ENCODE measurements around the gene PRSS16. TPM values are rescaled to one million over a fixed set of nuclear protein-coding genes. Genes with fewer than 3 reads are reported as not detected.

PRSS16 gene, protein sequence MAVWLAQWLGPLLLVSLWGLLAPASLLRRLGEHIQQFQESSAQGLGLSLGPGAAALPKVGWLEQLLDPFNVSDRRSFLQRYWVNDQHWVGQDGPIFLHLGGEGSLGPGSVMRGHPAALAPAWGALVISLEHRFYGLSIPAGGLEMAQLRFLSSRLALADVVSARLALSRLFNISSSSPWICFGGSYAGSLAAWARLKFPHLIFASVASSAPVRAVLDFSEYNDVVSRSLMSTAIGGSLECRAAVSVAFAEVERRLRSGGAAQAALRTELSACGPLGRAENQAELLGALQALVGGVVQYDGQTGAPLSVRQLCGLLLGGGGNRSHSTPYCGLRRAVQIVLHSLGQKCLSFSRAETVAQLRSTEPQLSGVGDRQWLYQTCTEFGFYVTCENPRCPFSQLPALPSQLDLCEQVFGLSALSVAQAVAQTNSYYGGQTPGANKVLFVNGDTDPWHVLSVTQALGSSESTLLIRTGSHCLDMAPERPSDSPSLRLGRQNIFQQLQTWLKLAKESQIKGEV
- total RNA-seq (1 to 10 TPM; 1.9 to 2.5 TPM), polyA plus RNA-seq (1 to 10 TPM; 1.5 to 3.3 TPM)

DNA sequence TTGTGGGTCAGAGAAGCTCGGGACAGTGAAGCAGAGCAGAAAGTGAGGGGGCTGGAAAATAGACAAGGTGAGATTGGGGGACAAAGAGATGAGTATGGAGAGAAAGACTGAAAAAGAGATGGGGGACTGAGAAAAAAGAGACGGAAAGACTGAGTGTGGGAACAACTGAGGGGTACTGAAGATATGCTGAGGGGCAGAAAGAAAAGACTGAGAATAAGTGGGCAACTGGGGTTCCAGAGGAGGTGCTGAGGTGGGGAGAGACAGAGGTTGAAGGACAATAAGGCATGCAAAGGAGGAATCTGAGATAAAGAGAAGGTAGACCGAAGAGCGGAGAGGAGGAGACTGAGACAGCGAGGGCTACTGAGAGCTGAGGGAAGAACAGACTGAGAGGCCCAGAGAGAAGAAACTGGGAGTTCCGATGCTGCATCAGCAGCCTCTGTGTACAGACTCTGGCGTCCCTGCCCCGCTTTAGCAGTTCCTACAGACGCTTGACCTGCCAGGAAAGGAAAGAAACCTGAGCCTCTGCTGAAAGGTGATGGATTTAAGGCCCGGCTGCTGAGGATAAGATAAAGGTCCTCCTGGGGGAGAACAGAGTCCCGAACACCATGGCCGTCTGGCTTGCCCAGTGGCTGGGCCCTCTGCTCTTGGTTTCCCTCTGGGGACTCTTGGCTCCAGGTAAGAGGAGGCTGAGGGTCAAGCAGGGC lies at the start of gene PRSS16:
TSS of gene PRSS16 (plus strand) at position 569 of the 704 bp plus-strand sequence. CDS start at position 606, 37 bp downstream.
- no peak within 1 kb of the TSS for H3K4me3 ChIP-seq (ENCODE audit: low read length in 2 of 2)
- ChIA-PET CTCF (ENCODE audit: partially characterized antibody) (no interaction called here), POLR2A (ENCODE audit: partially characterized antibody) (no interaction called here)
- intact Hi-C loops (cut with micrococcal nuclease), result no loop called here
- no peaks in the 10 kb centered on the region for H3K36me3 Mint-ChIP-seq
- H3K4me1 ChIP-seq (ENCODE audit: insufficient read depth, low read length), result peaks cover 12% of the 10 kb centered on the region
- no peak within 1 kb of the TSS for H3K27ac Mint-ChIP-seq
- no peak for DNase-seq
- no peaks in the 10 kb centered on the region for H3K36me3 ChIP-seq (ENCODE audit: insufficient read depth, low read length)
- peaks cover 5% of the 10 kb centered on the region for H3K27me3 ChIP-seq (ENCODE audit: insufficient read depth, low read length)
- H3K9me3 ChIP-seq (ENCODE audit: control insufficient read depth in 1 of 2, low read length in 2 of 2), result no peaks in the 10 kb centered on the region
- H3K9me3 Mint-ChIP-seq, result no peaks in the 10 kb centered on the region
- H3K27ac ChIP-seq (ENCODE audit: low read depth, low read length), result no peak within 1 kb of the TSS
- peaks cover 16 to 34% of the 10 kb centered on the region in 2 donors for H3K27me3 Mint-ChIP-seq
- H3K4me1 Mint-ChIP-seq, result peaks cover 4 to 13% (median 7%) of the 10 kb centered on the region in 4 donors
- H3K4me3 Mint-ChIP-seq, result no peak within 1 kb of the TSS

DNA sequence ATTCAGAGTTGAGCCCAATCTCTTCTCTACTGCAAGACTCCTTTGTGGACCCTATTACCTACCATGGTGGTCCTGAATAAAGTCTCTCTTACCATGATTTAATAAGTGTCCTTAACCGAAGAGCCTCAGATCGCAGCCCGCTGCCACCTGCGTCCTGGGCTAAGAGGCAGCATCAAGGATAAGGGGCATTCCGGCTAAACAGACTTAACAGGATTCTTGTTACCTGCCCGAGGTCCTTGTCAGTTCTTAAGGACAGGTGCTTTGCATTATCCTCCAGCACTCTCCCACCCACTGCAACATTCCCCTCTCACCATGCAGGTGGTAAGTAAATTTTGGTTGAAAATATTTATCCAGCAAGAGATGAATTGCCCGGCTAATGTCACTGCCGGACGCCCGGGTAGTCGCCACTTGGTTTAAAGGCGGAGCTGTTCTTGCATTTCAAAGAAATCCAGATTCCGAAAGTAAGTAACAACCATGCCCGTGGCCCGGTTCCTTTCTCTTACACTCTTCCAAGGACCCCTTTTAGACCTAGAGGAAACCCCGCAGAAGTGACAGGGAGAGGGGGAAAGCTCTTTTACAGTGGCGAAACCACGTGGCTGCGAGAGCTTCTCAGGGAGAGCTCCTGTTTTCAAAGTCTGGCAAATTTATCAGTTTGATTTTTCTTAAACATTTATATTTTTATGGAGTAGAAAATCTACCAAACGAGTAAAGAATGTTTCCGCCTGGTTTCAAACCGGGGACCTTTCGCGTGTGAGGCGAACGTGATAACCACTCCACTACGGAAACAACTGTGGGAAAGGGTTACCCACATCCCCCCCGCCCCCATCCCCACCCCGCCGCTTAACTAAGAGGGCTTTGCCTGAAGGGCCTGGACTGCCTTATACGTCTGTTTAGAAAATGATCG lies 41.9 kb upstream of the PRSS16 start:
- no peak overlapping the region for H3K4me3 ChIP-seq (ENCODE audit: low read length in 2 of 2)
- Mint-ChIP-seq H3K4me3 (peak overlapping the region in 5 of 8 donors; percentile 6 to 49 (median 21)), H3K27ac (no peak overlapping the region), H3K36me3 (no peaks in the 10 kb centered on the region), H3K27me3 (peaks cover 41 to 52% of the 10 kb centered on the region in 2 donors), H3K4me1 (peaks cover 4 to 7% (median 5%) of the 10 kb centered on the region in 4 donors), H3K9me3 (peaks cover 0 to 7% (median 3%) of the 10 kb centered on the region in 8 donors)
- intact Hi-C loops (cut with micrococcal nuclease), result no loop called here
- H3K36me3 ChIP-seq (ENCODE audit: insufficient read depth, low read length), result no peaks in the 10 kb centered on the region
- no peaks in the 10 kb centered on the region for H3K9me3 ChIP-seq (ENCODE audit: control insufficient read depth in 1 of 2, low read length in 2 of 2)
- ChIA-PET CTCF (ENCODE audit: partially characterized antibody) (interaction anchor here (1.3 kb wide), 1 partner anchor 28 kb away, joined by 3 read pairs; no protein-coding TSS in a partner anchor), POLR2A (ENCODE audit: partially characterized antibody) (no interaction called here)
- H3K4me1 ChIP-seq (ENCODE audit: insufficient read depth, low read length), result peaks cover 6% of the 10 kb centered on the region
- H3K27me3 ChIP-seq (ENCODE audit: insufficient read depth, low read length), result peaks cover 20% of the 10 kb centered on the region
- peak in 2 of 5 donors; percentile 4 to 7 for DNase-seq
- H3K27ac ChIP-seq (ENCODE audit: low read depth, low read length), result no peak overlapping the region

DNA sequence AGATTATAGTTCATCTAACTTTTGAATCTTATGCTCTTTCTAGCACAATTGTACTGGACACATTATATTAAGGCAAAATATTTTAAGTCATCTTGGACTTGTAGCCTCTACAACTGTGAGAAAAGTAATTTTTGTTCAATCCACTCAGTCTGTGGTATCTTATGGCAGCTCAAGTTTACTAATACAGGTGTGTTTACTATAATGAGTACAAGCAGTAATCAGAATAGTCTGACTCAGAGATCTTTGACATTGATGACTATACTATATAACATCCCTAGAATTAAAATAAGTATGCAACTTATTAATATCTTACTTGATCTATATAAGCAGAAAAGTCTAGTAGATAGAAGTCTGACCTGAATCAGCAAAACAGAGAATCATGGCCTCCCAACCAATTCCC lies 40.7 kb upstream of the PRSS16 start:
- H3K36me3 ChIP-seq (ENCODE audit: insufficient read depth, low read length), result no peaks in the 10 kb centered on the region
- Mint-ChIP-seq H3K36me3 (no peaks in the 10 kb centered on the region), H3K4me1 (peaks cover 4 to 7% (median 5%) of the 10 kb centered on the region in 4 donors), H3K27ac (no peak overlapping the region), H3K27me3 (peaks cover 46 to 59% of the 10 kb centered on the region in 2 donors), H3K9me3 (peaks cover 0 to 7% (median 3%) of the 10 kb centered on the region in 8 donors), H3K4me3 (peak overlapping the region in 1 of 8 donors; percentile 6)
- POLR2A ChIA-PET (ENCODE audit: partially characterized antibody), result no interaction called here
- no peak overlapping the region for H3K27ac ChIP-seq (ENCODE audit: low read depth, low read length)
- H3K4me3 ChIP-seq (ENCODE audit: low read length in 2 of 2), result no peak overlapping the region
- DNase-seq, result no peak
- peaks cover 20% of the 10 kb centered on the region for H3K27me3 ChIP-seq (ENCODE audit: insufficient read depth, low read length)
- H3K9me3 ChIP-seq (ENCODE audit: control insufficient read depth in 1 of 2, low read length in 2 of 2), result no peaks in the 10 kb centered on the region
- H3K4me1 ChIP-seq (ENCODE audit: insufficient read depth, low read length), result peaks cover 6% of the 10 kb centered on the region
- intact Hi-C loops (cut with micrococcal nuclease), result no loop called here
- CTCF ChIA-PET (ENCODE audit: partially characterized antibody), result interaction anchor here (1.3 kb wide), 1 partner anchor 29 kb away, joined by 3 read pairs; no protein-coding TSS in a partner anchor

DNA sequence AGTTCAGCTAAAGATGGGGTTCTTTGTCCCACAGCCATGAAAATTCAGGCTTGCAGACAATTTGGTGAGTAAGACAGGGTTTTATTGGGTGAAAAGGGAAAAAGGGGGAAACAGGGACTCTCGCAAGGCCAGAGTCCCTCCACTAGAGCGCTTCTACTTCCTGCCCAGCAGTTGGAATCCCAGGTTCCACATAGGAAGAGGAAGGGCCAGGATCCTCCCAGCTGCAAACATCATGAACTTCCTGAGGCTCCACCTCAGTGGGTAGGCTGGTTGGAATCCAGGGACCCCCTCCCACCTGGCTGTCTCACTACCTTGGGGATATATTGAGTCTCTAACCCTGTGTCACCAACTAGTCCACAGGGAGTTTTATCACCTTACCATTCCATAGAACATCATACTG lies 39.5 kb upstream of the PRSS16 start:
- Mint-ChIP-seq H3K36me3 (no peaks in the 10 kb centered on the region), H3K9me3 (peaks cover 0 to 7% (median 3%) of the 10 kb centered on the region in 8 donors), H3K4me3 (no peak overlapping the region), H3K27me3 (peaks cover 46 to 53% of the 10 kb centered on the region in 2 donors), H3K27ac (no peak overlapping the region), H3K4me1 (peaks cover 4 to 7% (median 5%) of the 10 kb centered on the region in 4 donors)
- Histone ChIP-seq H3K27ac (ENCODE audit: low read depth, low read length) (no peak overlapping the region), H3K9me3 (ENCODE audit: control insufficient read depth in 1 of 2, low read length in 2 of 2) (no peaks in the 10 kb centered on the region), H3K4me3 (ENCODE audit: low read length in 2 of 2) (no peak overlapping the region), H3K4me1 (ENCODE audit: insufficient read depth, low read length) (peaks cover 6% of the 10 kb centered on the region), H3K36me3 (ENCODE audit: insufficient read depth, low read length) (no peaks in the 10 kb centered on the region), H3K27me3 (ENCODE audit: insufficient read depth, low read length) (peaks cover 20% of the 10 kb centered on the region)
- intact Hi-C loops (cut with micrococcal nuclease), result no loop called here
- ChIA-PET CTCF (ENCODE audit: partially characterized antibody) (no interaction called here), POLR2A (ENCODE audit: partially characterized antibody) (no interaction called here)
- no peak for DNase-seq

DNA sequence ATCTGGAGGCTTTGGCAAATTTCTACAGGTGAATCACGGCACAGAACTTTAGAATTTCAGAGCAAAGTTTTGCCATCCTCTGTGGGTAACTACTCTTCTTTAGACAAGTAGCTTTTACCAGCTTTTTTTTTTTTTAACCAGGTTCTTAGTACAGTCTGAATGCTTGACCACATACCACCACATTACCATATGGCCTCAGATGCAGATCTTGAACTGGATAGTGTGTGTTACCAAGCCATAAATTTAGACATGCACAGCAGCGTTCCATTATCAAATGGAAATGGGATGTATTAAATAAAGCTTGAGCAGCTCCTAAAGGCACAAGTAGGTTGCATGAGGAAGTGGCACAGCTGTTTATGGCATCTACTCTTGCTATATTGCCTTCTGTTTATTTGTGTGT lies 38.3 kb upstream of the PRSS16 start:
- Mint-ChIP-seq H3K9me3 (peaks cover 0 to 7% (median 3%) of the 10 kb centered on the region in 8 donors), H3K27me3 (peaks cover 51 to 52% of the 10 kb centered on the region in 2 donors), H3K36me3 (no peaks in the 10 kb centered on the region), H3K27ac (no peak overlapping the region), H3K4me1 (peaks cover 4 to 7% (median 5%) of the 10 kb centered on the region in 4 donors), H3K4me3 (no peak overlapping the region)
- Histone ChIP-seq H3K4me3 (ENCODE audit: low read length in 2 of 2) (no peak overlapping the region), H3K9me3 (ENCODE audit: control insufficient read depth in 1 of 2, low read length in 2 of 2) (no peaks in the 10 kb centered on the region), H3K36me3 (ENCODE audit: insufficient read depth, low read length) (no peaks in the 10 kb centered on the region), H3K4me1 (ENCODE audit: insufficient read depth, low read length) (peaks cover 6% of the 10 kb centered on the region), H3K27me3 (ENCODE audit: insufficient read depth, low read length) (peaks cover 27% of the 10 kb centered on the region), H3K27ac (ENCODE audit: low read depth, low read length) (no peak overlapping the region)
- POLR2A ChIA-PET (ENCODE audit: partially characterized antibody), result interaction anchor here (0.6 kb wide), 1 partner anchor 931 kb away, joined by 3 read pairs; no protein-coding TSS in a partner anchor
- CTCF ChIA-PET (ENCODE audit: partially characterized antibody), result interaction anchor here (0.8 to 1.5 kb wide), 2 partner anchors 25 to 563 kb away, joined by 3 read pairs; no protein-coding TSS in a partner anchor
- intact Hi-C loops (cut with micrococcal nuclease), result no loop called here
- DNase-seq, result no peak

DNA sequence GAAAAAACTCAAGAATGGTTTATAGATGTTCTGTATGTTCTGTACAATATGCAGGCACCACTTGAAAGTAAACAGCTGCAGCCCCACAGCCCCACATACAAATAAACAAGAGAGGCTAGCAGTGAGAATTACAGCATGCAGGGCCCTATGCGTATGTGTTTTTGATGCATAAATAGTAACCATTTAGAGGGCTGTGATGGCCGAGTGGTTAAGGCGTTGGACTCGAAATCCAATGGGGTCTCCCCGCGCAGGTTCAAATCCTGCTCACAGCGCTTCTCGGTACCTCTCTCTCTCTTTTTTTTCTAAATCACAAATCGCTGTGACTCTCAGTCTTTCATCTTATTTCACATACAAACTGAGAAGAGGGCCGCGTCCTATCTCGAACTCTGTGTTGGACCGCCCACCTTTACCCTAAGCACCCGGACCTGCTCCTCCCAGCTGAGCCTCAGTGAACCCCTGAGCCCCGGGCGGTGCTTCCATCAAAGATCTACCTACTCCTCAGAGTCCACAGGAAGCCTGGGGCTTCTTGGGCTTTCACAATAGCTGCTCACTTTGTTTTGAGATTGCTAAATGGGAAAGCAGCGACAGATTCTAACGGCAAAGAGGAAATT lies 37.7 kb upstream of the PRSS16 start:
- no peaks in the 10 kb centered on the region for H3K36me3 ChIP-seq (ENCODE audit: insufficient read depth, low read length)
- peaks cover 0 to 7% (median 3%) of the 10 kb centered on the region in 8 donors for H3K9me3 Mint-ChIP-seq
- H3K4me1 ChIP-seq (ENCODE audit: insufficient read depth, low read length), result peaks cover 7% of the 10 kb centered on the region
- no peaks in the 10 kb centered on the region for H3K9me3 ChIP-seq (ENCODE audit: control insufficient read depth in 1 of 2, low read length in 2 of 2)
- peaks cover 51 to 52% of the 10 kb centered on the region in 2 donors for H3K27me3 Mint-ChIP-seq
- H3K27ac ChIP-seq (ENCODE audit: low read depth, low read length), result no peak overlapping the region
- no peaks in the 10 kb centered on the region for H3K36me3 Mint-ChIP-seq
- H3K4me1 Mint-ChIP-seq, result peaks cover 4 to 7% (median 5%) of the 10 kb centered on the region in 4 donors
- intact Hi-C loops (cut with micrococcal nuclease), result no loop called here
- ChIA-PET POLR2A (ENCODE audit: partially characterized antibody) (no interaction called here), CTCF (ENCODE audit: partially characterized antibody) (interaction anchor here (0.6 to 1.5 kb wide), 3 partner anchors 25 to 875 kb away, joined by 3 read pairs; no protein-coding TSS in a partner anchor)
- DNase-seq, result no peak
- H3K4me3 Mint-ChIP-seq, result no peak overlapping the region
- no peak overlapping the region for H3K27ac Mint-ChIP-seq
- H3K4me3 ChIP-seq (ENCODE audit: low read length in 2 of 2), result no peak overlapping the region
- peaks cover 31% of the 10 kb centered on the region for H3K27me3 ChIP-seq (ENCODE audit: insufficient read depth, low read length)

All from CD4-positive, alpha-beta memory T cell (primary cell).